Endothelial cell of umbilical vein (primary cell): Measurements from ENCODE around the gene KRT79. TPM values are rescaled to one million over a fixed set of nuclear protein-coding genes. Genes with fewer than 3 reads are reported as not detected.

ENCODE experiments used
- BruUV-seq: library from RNA; stranded (reverse); fragments of 400-500 nt; replicated peaks from 2 replicates; lab custom pipeline; 2021; lab: Mats Ljungman, UMichigan
- CTCF ChIA-PET: fragments of 300-600, 350-600 bp; sonication (Branson Sonifier 250); formaldehyde crosslinking; loops from one replicate; lab custom pipeline; 2021; ENCODE audit warnings: antibody characterized with exemption, inconsistent platforms; lab: Charles Lee
- POLR2A ChIA-PET: fragments of 300-600, 350-600 bp; sonication (Branson Sonifier 250); formaldehyde crosslinking; loops from one replicate; lab custom pipeline; 2021; ENCODE audit warnings: antibody characterized with exemption, inconsistent platforms; lab: Charles Lee
- DNase-seq: peaks from one replicate; pipeline ENCODE4 v3.0.0-alpha.2; 2011; ENCODE audit warnings: low read depth, low spot score
- FAIRE-seq: peaks from 2 replicates; lab custom pipeline; 2011; peaks lifted over from hg19 to GRCh38; lab: Jason Lieb, UNC
- H2AFZ ChIP-seq: 2 replicates; pipeline ENCODE4 v1.6.0; 2012; ENCODE audit warnings: low read depth, low read length, control low read depth, inconsistent platforms
- H3K27ac ChIP-seq: 2 replicates; pipeline ENCODE4 v1.5.1; 2011; ENCODE audit warnings: low read depth, mild to moderate bottlenecking, control low read depth, low read length, moderate library complexity; ENCODE audit not compliant: insufficient read depth
- H3K27me3 ChIP-seq, 2 experiments: 2 replicates each; pipeline versions ENCODE4 v1.6.0 to v1.6.1; 2011; ENCODE audit warnings: low read length in 2 of 2, mixed read lengths in 1 of 2; ENCODE audit not compliant: control insufficient read depth in 2 of 2, insufficient read depth in 2 of 2
- H3K36me3 ChIP-seq, 2 experiments: 2 replicates in 1 of 2; 3 replicates in 1 of 2; pipeline ENCODE4 v1.5.1; 2011; ENCODE audit warnings: low read length in 2 of 2, mild to moderate bottlenecking in 1 of 2, moderate library complexity in 1 of 2; ENCODE audit not compliant: control insufficient read depth in 2 of 2, insufficient read depth in 2 of 2; ENCODE audit errors: extremely low read depth in 1 of 2
- H3K4me1 ChIP-seq: 3 replicates; pipeline ENCODE4 v1.5.1; 2011; ENCODE audit warnings: mild to moderate bottlenecking, low read length; ENCODE audit not compliant: control insufficient read depth, insufficient read depth; ENCODE audit errors: extremely low read depth
- H3K4me2 ChIP-seq: 2 replicates; pipeline ENCODE4 v1.6.1; 2011; ENCODE audit warnings: low read length, control low read depth, mixed read lengths; ENCODE audit not compliant: insufficient read depth
- H3K4me3 ChIP-seq, 3 experiments: fragments of 200-600 bp in 1 of 3; sonication (generic), shearing (Covaris generic) in 1 of 3; replicated peaks in 1 of 3; 2 replicates each; pipeline ENCODE4 v1.5.1; 2011 to 2016; ENCODE audit warnings: control low read depth in 3 of 3, low read length in 3 of 3, mild to moderate bottlenecking in 2 of 3, inconsistent platforms in 1 of 3, low read depth in 1 of 3, moderate library complexity in 1 of 3; ENCODE audit not compliant: insufficient read depth in 1 of 3
- H3K79me2 ChIP-seq: 2 replicates; pipeline ENCODE4 v1.6.0; 2012; ENCODE audit warnings: low read length, inconsistent platforms; ENCODE audit not compliant: control insufficient read depth, insufficient read depth
- H3K9ac ChIP-seq: replicated peaks from 2 replicates; pipeline ENCODE3; 2011; ENCODE audit warnings: low read length, control low read depth; ENCODE audit not compliant: insufficient read depth; ENCODE audit errors: extremely low read depth
- H3K9me1 ChIP-seq: replicated peaks from 3 replicates; pipeline ENCODE4 v1.6.0; 2011; ENCODE audit warnings: mild to moderate bottlenecking, low read length; ENCODE audit not compliant: control insufficient read depth, insufficient read depth; ENCODE audit errors: extremely low read depth
- H3K9me3 ChIP-seq: replicated peaks from 2 replicates; pipeline ENCODE4 v1.5.1; 2012; ENCODE audit warnings: low read length, inconsistent platforms; ENCODE audit not compliant: control insufficient read depth, insufficient read depth
- H4K20me1 ChIP-seq: replicated peaks from 2 replicates; pipeline ENCODE3; 2011; ENCODE audit warnings: mild to moderate bottlenecking, low read length; ENCODE audit not compliant: control insufficient read depth, insufficient read depth; ENCODE audit errors: extremely low read depth
- CTCF ChIP-seq, 2 donors: IDR thresholded peaks; 1 replicate in 1 of 2; 2 replicates in 1 of 2; pipeline ENCODE4 v1.5.1; 2011; ENCODE audit warnings: low read length in 2 of 2, mild to moderate bottlenecking in 2 of 2, moderate library complexity in 2 of 2, control low read depth in 1 of 2, inconsistent platforms in 1 of 2, low read depth in 1 of 2; ENCODE audit not compliant: insufficient read depth in 1 of 2; ENCODE audit errors: extremely low read depth in 1 of 2
- EZH2 ChIP-seq: IDR thresholded peaks from 2 replicates; pipeline ENCODE4 v1.6.1; 2012; ENCODE audit warnings: borderline replicate concordance, low read depth, mild to moderate bottlenecking, moderate library complexity, low read length, inconsistent platforms; ENCODE audit not compliant: severe bottlenecking
- FOS ChIP-seq: IDR thresholded peaks from 2 replicates; pipeline ENCODE4 v1.6.1; 2011; ENCODE audit warnings: mild to moderate bottlenecking, low read length, moderate library complexity, borderline replicate concordance; ENCODE audit not compliant: insufficient read depth
- GATA2 ChIP-seq: IDR thresholded peaks from 2 replicates; pipeline ENCODE4 v1.7.0; 2011; ENCODE audit warnings: low read depth, mild to moderate bottlenecking, moderate library complexity, mixed read lengths, low read length; ENCODE audit not compliant: insufficient read length, insufficient read depth
- JUN ChIP-seq: IDR thresholded peaks from 2 replicates; pipeline ENCODE4 v1.6.1; 2011; ENCODE audit warnings: borderline replicate concordance, low read depth; ENCODE audit not compliant: insufficient read length, insufficient read depth
- MAX ChIP-seq: IDR thresholded peaks from 2 replicates; pipeline ENCODE4 v1.6.1; 2011; ENCODE audit not compliant: insufficient read depth, insufficient read length
- MYC ChIP-seq: IDR thresholded peaks from one replicate; pipeline ENCODE4 v1.6.1; 2011; ENCODE audit warnings: mild to moderate bottlenecking, low read depth, low read length
- POLR2A ChIP-seq: IDR thresholded peaks from 2 replicates; pipeline ENCODE4 v1.6.1; 2012; ENCODE audit warnings: low read depth, mild to moderate bottlenecking, control low read depth, low read length
- POLR2AphosphoS5 ChIP-seq: IDR thresholded peaks from 2 replicates; pipeline ENCODE4 v1.6.1; 2012; ENCODE audit warnings: low read depth, mild to moderate bottlenecking, control low read depth, low read length, moderate library complexity; ENCODE audit not compliant: insufficient read depth
- dilution Hi-C: fragments of 300-500 bp; cut with MboI; formaldehyde crosslinking; loops from one replicate; pipeline ENCODE4 v1.15.0; 2019; ENCODE audit warnings: low sequenced_read_pairs; ENCODE audit not compliant: extremely low pct_ligation_motif_present
- intact Hi-C: fragments of 100-400 bp; cut with micrococcal nuclease; formaldehyde crosslinking; loops from one replicate; pipeline ENCODE4 v1.10.0; 2022
- polyA plus RNA-seq, 4 experiments: library from polyadenylated mRNA; depleted of rRNA in 3 of 4; stranded (reverse) in 3 of 4; unstranded in 1 of 4; fragments of >200 nt; gene quantifications; 2 replicates each; pipeline versions ENCODE4 v1.2.1 to v1.2.3, GENCODE V29; 2011 to 2012; ENCODE audit warnings: missing spikeins in 1 of 4
- total RNA-seq: library from RNA; stranded (reverse); gene quantifications from 2 replicates; pipeline ENCODE4 v1.2.3, GENCODE V29; 2021

Gene KRT79
- total and polyA plus RNA-seq, 2 donors (not counting 3 experiments of a cell fraction or from before 2014, with no cell fraction given), result not detected

GRCh38 chr12:52878507-52879393 lies 44.6 kb upstream of the KRT79 start:
- DNase-seq (no peak), FAIRE-seq (peak; percentile 4)
- intact Hi-C loops (loop anchor here (1.0 to 10.0 kb wide), 2 partner anchors 295 to 664 kb away; no protein-coding TSS in a partner anchor), dilution Hi-C loops (loop anchor here (25.0 kb wide), 1 partner anchor 109 kb away; no protein-coding TSS in a partner anchor)
- ChIA-PET CTCF (interaction anchor here (0.6 to 12.2 kb wide), 47 partner anchors 9 to 853 kb away, joined by 3 to 921 read pairs (median 5); partner anchors contain the start of genes EIF4B, KRT73 and KRT85), POLR2A (no interaction called here)
- peak overlapping the region; percentile 86 for H2AFZ ChIP-seq
- H3K4me1 ChIP-seq, result peaks cover 8% of the 10 kb centered on the region
- H3K36me3 ChIP-seq, result no peaks in the 10 kb centered on the region
- H3K9ac ChIP-seq, result no peak overlapping the region
- H4K20me1 ChIP-seq, result no peaks in the 10 kb centered on the region
- no peak overlapping the region for H3K27ac ChIP-seq
- no peak overlapping the region for H3K4me2 ChIP-seq
- H3K4me3 ChIP-seq, result no peak overlapping the region
- no peaks in the 10 kb centered on the region for H3K9me3 ChIP-seq
- H3K27me3 ChIP-seq, result no peaks in the 10 kb centered on the region
- no peaks in the 10 kb centered on the region for H3K79me2 ChIP-seq
- TF ChIP-seq POLR2A (no peak), MYC (no peak), FOS (no peak), POLR2AphosphoS5 (no peak), MAX (no peak), CTCF (IDR thresholded peaks at IDR 0.05; ENCODE audit: extremely low read depth in 1 of 2, insufficient read depth in 1 of 2, low read depth in 1 of 2, low read length in 2 of 2) (no peak), EZH2 (no peak), GATA2 (no peak), JUN (no peak)
- no TSS peak for BruUV-seq
- H3K9me1 ChIP-seq, result no peaks in the 10 kb centered on the region
